RPMI7951 (cell line): ENCODE measurements around the gene ARG2. TPM values are rescaled to one million over a fixed set of nuclear protein-coding genes. Genes with fewer than 3 reads are reported as not detected.
A peak's percentile ranks its signal among the peaks of the same experiment; 100 is the strongest.

ENCODE experiments used
- DNase-seq: peaks from one replicate; pipeline ENCODE4 v3.0.0-alpha.2; 2012; ENCODE audit warnings: low read depth
- total RNA-seq: library from RNA; depleted of rRNA; stranded (reverse); fragments of >200 nt; shearing (Covaris generic); gene quantifications from 2 replicates; pipeline ENCODE4 v1.2.3, GENCODE V29; 2014; rRNA removed

The ARG2 gene
- total RNA-seq, 1 experiment from 2014 or later, result 21.9 TPM

GRCh38 chr14:67680121-67680602 is 60.4 kb downstream of the ARG2 start:
- DNase-seq, result peak; percentile 70

- DNase-seq, result no peak
Measured at GRCh38 chr14:67680941-67681340, 61.2 kb downstream of the ARG2 start.

- no peak for DNase-seq
Measured at GRCh38 chr14:67683842-67684241, 64.1 kb downstream of the ARG2 start.

GRCh38 chr14:67690011-67690410 is 70.3 kb downstream of the ARG2 start:
- DNase-seq, result no peak

- DNase-seq, result peak; percentile 89
Measured at GRCh38 chr14:67694791-67695393, 75.2 kb downstream of the ARG2 start.

- peak; percentile 89 for DNase-seq
Measured at GRCh38 chr14:67695394-67695949, 75.8 kb downstream of the ARG2 start, which contains the start of gene RDH11. Gene RDH11, minus strand, starts transcription at chr14:67695764. Its CDS starts 61 bp downstream, at chr14:67695703.

GRCh38 chr14:67697006-67697405 is 77.3 kb downstream of the ARG2 start:
- no peak for DNase-seq

- no peak for DNase-seq
Measured at GRCh38 chr14:67698179-67698578, 78.5 kb downstream of the ARG2 start.

Other genes with a start within 250 kb of the ARG2 start
- gene PLEK2, start 207.8 kb upstream of the ARG2 start, total RNA-seq, result 13.7 and 14.5 TPM in 2 replicates
- gene TMEM229B, start 131.2 kb upstream of the ARG2 start, total RNA-seq, result 3.7 TPM in 2 replicates
- gene PLEKHH1, start 86.6 kb upstream of the ARG2 start, total RNA-seq, result 2.3 and 2.6 TPM in 2 replicates
- gene PIGH, start 19.7 kb upstream of the ARG2 start, total RNA-seq, result 18.5 and 20.9 TPM in 2 replicates
- gene VTI1B, start 54.7 kb downstream of the ARG2 start, total RNA-seq, result 49.3 and 52.6 TPM in 2 replicates
- 73.6 and 86.6 TPM in 2 replicates for gene RDH11, start 75.8 kb downstream of the ARG2 start, total RNA-seq
- not detected in 2 replicates for gene RDH12, start 82.0 kb downstream of the ARG2 start, total RNA-seq
- gene ZFYVE26, start 196.7 kb downstream of the ARG2 start, total RNA-seq, result 9.1 and 9.3 TPM in 2 replicates
- 10.9 TPM in 2 replicates for gene RAD51B, start 199.9 kb downstream of the ARG2 start, total RNA-seq